Smooth muscle cell (in vitro differentiated cells): ENCODE data around the gene ANXA4. TPM values are rescaled to one million over a fixed set of nuclear protein-coding genes. Genes with fewer than 3 reads are reported as not detected.

Experiments
- DNase-seq: peaks from one replicate; lab custom pipeline; 2025; ENCODE audit not compliant: unreplicated experiment; lab: John Stamatoyannopoulos, UW
- H2AFZ ChIP-seq: fragments of 200-600 bp; sonication (generic); 2 replicates; pipeline ENCODE4 v1.6.0; 2016; ENCODE audit warnings: antibody characterized with exemption, low read depth, mild to moderate bottlenecking
- H3F3A ChIP-seq: fragments of 200-600 bp; sonication (generic); 2 replicates; pipeline ENCODE4 v1.6.0; 2017; ENCODE audit warnings: antibody characterized with exemption, low read depth
- H3K27ac ChIP-seq: fragments of 200-600 bp; sonication (generic); 2 replicates; pipeline ENCODE4 v1.5.1; 2016; ENCODE audit warnings: low read depth, mild to moderate bottlenecking
- H3K27me3 ChIP-seq: fragments of 200-600 bp; sonication (generic); 2 replicates; pipeline ENCODE4 v1.6.1; 2016; ENCODE audit warnings: low read depth, mild to moderate bottlenecking
- H3K36me3 ChIP-seq: fragments of 200-600 bp; sonication (generic); 2 replicates; pipeline ENCODE4 v1.5.1; 2016; ENCODE audit warnings: low read depth
- H3K4me1 ChIP-seq: fragments of 200-600 bp; sonication (generic); 2 replicates; pipeline ENCODE4 v1.5.1; 2016; ENCODE audit warnings: low read depth
- H3K4me2 ChIP-seq: fragments of 200-600 bp; sonication (generic); 2 replicates; pipeline ENCODE4 v1.6.0; 2016; ENCODE audit warnings: mild to moderate bottlenecking
- H3K4me3 ChIP-seq: fragments of 200-600 bp; sonication (generic); 2 replicates; pipeline ENCODE4 v1.5.1; 2016; ENCODE audit warnings: mild to moderate bottlenecking
- H3K79me2 ChIP-seq: fragments of 200-600 bp; sonication (generic); 2 replicates; pipeline ENCODE4 v1.6.0; 2016; ENCODE audit warnings: low read depth, mild to moderate bottlenecking
- H3K9ac ChIP-seq: fragments of 200-600 bp; sonication (generic); 2 replicates; pipeline ENCODE4 v1.6.0; 2016; ENCODE audit warnings: low read depth
- H3K9me3 ChIP-seq: fragments of 200-600 bp; sonication (generic); replicated peaks from 2 replicates; pipeline ENCODE4 v1.5.1; 2016; ENCODE audit warnings: low read depth
- H4K20me1 ChIP-seq: fragments of 200-600 bp; sonication (generic); 2 replicates; pipeline ENCODE4 v1.6.0; 2016; ENCODE audit warnings: low read depth
- WGBS: methylation state at CpG from one replicate; pipeline ENCODE4 v1.1.7; 2016; ENCODE audit warnings: low lambda C conversion rate; 5-methylcytosine and 5-hydroxymethylcytosine counted together
- polyA plus RNA-seq: library from polyadenylated mRNA; unstranded; fragments of >200 nt; fragmentation: Nextera tagmentation; extraction: Ambion mirVana; gene quantifications from 2 replicates; pipeline ENCODE4 v1.2.1, GENCODE V29; 2016
- total RNA-seq: library from RNA; depleted of rRNA; stranded (reverse); fragments of >200 nt; gene quantifications from 2 replicates; pipeline ENCODE4 v1.2.3, GENCODE V29; 2014
- TF ChIP-seq, protein P1 (sequence below): fragments of 200-600 bp; sonication (generic); IDR thresholded peaks from 2 replicates; pipeline ENCODE4 v1.5.1; 2017; ENCODE audit warnings: borderline replicate concordance, mild to moderate bottlenecking, antibody characterized with exemption; ENCODE audit not compliant: insufficient read depth, poor library complexity, severe bottlenecking

The ANXA4 gene
- total and polyA plus RNA-seq, 2 experiments from 2014 or later, result 14.7 to 32.8 TPM

- H3K36me3 ChIP-seq, result no peaks in the 10 kb centered on the region
Observed at GRCh38 chr2:69805887-69806286, 64.0 kb downstream of the ANXA4 start.

GRCh38 chr2:69807821-69808540, 66.0 kb downstream of the ANXA4 start:
- H3K27me3 ChIP-seq, result no peaks in the 10 kb centered on the region
- no peaks in the 10 kb centered on the region for H4K20me1 ChIP-seq
- no peak overlapping the region for H3K4me3 ChIP-seq
- WGBS, result 93% methylated on average over 16 of the region's 16 CpGs
- H3F3A ChIP-seq, result no peaks in the 10 kb centered on the region
- no peak for DNase-seq
- H3K36me3 ChIP-seq, result no peaks in the 10 kb centered on the region
- no peak overlapping the region for H2AFZ ChIP-seq
- TF ChIP-seq, protein P1, sequence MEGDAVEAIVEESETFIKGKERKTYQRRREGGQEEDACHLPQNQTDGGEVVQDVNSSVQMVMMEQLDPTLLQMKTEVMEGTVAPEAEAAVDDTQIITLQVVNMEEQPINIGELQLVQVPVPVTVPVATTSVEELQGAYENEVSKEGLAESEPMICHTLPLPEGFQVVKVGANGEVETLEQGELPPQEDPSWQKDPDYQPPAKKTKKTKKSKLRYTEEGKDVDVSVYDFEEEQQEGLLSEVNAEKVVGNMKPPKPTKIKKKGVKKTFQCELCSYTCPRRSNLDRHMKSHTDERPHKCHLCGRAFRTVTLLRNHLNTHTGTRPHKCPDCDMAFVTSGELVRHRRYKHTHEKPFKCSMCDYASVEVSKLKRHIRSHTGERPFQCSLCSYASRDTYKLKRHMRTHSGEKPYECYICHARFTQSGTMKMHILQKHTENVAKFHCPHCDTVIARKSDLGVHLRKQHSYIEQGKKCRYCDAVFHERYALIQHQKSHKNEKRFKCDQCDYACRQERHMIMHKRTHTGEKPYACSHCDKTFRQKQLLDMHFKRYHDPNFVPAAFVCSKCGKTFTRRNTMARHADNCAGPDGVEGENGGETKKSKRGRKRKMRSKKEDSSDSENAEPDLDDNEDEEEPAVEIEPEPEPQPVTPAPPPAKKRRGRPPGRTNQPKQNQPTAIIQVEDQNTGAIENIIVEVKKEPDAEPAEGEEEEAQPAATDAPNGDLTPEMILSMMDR, result no peak
- H3K27ac ChIP-seq, result no peak overlapping the region
- no peaks in the 10 kb centered on the region for H3K9me3 ChIP-seq
- H3K9ac ChIP-seq, result no peak overlapping the region
- H3K79me2 ChIP-seq, result no peaks in the 10 kb centered on the region
- no peaks in the 10 kb centered on the region for H3K4me1 ChIP-seq
- no peak overlapping the region for H3K4me2 ChIP-seq

More at GRCh38 chr2:69805887-69806286, 64.0 kb downstream of the ANXA4 start:
- no peak for DNase-seq
- no peak overlapping the region for H3K9ac ChIP-seq
- TF ChIP-seq, protein P1, result no peak
- H3K4me3 ChIP-seq, result no peak overlapping the region
- no peaks in the 10 kb centered on the region for H3K4me1 ChIP-seq
- H3K27ac ChIP-seq, result no peak overlapping the region
- H3K9me3 ChIP-seq, result no peaks in the 10 kb centered on the region
- H3F3A ChIP-seq, result no peaks in the 10 kb centered on the region
- H3K27me3 ChIP-seq, result no peaks in the 10 kb centered on the region
- H2AFZ ChIP-seq, result no peak overlapping the region
- no peaks in the 10 kb centered on the region for H4K20me1 ChIP-seq
- WGBS, result 94% methylated on average over 1 of the region's 1 CpG
- no peaks in the 10 kb centered on the region for H3K79me2 ChIP-seq
- H3K4me2 ChIP-seq, result no peak overlapping the region

GRCh38 chr2:69810550-69810949, 68.6 kb downstream of the ANXA4 start:
- no peak overlapping the region for H3K4me2 ChIP-seq
- WGBS, result 99% methylated on average over 6 of the region's 6 CpGs
- no peaks in the 10 kb centered on the region for H4K20me1 ChIP-seq
- H3K9ac ChIP-seq, result no peak overlapping the region
- no peaks in the 10 kb centered on the region for H3F3A ChIP-seq
- no peak overlapping the region for H3K27ac ChIP-seq
- DNase-seq, result no peak
- H2AFZ ChIP-seq, result no peak overlapping the region
- H3K27me3 ChIP-seq, result no peaks in the 10 kb centered on the region
- no peak overlapping the region for H3K4me3 ChIP-seq
- H3K9me3 ChIP-seq, result no peaks in the 10 kb centered on the region
- no peaks in the 10 kb centered on the region for H3K4me1 ChIP-seq
- H3K36me3 ChIP-seq, result no peaks in the 10 kb centered on the region
- TF ChIP-seq, protein P1, result no peak
- no peaks in the 10 kb centered on the region for H3K79me2 ChIP-seq

DNA sequence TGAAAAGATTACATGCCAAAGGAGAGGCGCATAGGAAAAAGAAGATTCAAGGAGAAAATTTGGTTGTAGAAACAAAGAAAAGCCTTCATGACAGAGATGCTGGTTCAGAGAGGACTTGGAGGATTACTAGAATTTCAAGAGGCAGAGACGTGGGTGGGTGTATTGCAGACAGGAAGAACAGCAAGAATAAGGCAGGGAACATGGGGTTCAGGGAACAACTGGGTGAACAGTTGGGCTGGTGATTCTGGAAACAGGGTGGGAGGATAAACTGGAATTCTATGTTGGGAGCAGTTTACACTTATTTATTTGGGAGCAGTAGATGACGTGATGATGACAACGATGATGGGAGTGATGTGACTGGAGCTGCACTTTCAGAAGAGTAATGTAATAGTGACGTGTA, 69.1 kb downstream of the ANXA4 start:
- no peaks in the 10 kb centered on the region for H3K36me3 ChIP-seq
- no peak overlapping the region for H3K9ac ChIP-seq
- H3K4me3 ChIP-seq, result no peak overlapping the region
- TF ChIP-seq, protein P1, result no peak
- no peak for DNase-seq
- no peaks in the 10 kb centered on the region for H3K9me3 ChIP-seq
- 97% methylated on average over 5 of the region's 5 CpGs for WGBS
- no peaks in the 10 kb centered on the region for H3K4me1 ChIP-seq
- no peaks in the 10 kb centered on the region for H3F3A ChIP-seq
- no peak overlapping the region for H3K4me2 ChIP-seq
- H3K79me2 ChIP-seq, result no peaks in the 10 kb centered on the region
- H3K27ac ChIP-seq, result no peak overlapping the region
- no peak overlapping the region for H2AFZ ChIP-seq
- no peaks in the 10 kb centered on the region for H3K27me3 ChIP-seq
- no peaks in the 10 kb centered on the region for H4K20me1 ChIP-seq
